Mesenchymal stem cell (in vitro differentiated cells and primary cell): Measurements from ENCODE around the gene U2AF2.

ENCODE experiments used
- DNase-seq: peaks from one replicate; pipeline ENCODE4 v3.0.0-alpha.2; 2013
- H2AFZ ChIP-seq: one replicate; pipeline ENCODE4 v1.6.1; 2013; ENCODE audit warnings: low read depth, mild to moderate bottlenecking, control low read depth, inconsistent platforms, low read length, moderate library complexity
- H2AK5ac ChIP-seq: 2 replicates; pipeline ENCODE4 v1.6.1; 2013; ENCODE audit warnings: low read length, moderate library complexity, mild to moderate bottlenecking, inconsistent platforms; ENCODE audit not compliant: severe bottlenecking
- H2BK120ac ChIP-seq: one replicate; pipeline ENCODE4 v1.6.1; 2013; ENCODE audit warnings: low read depth, mild to moderate bottlenecking, inconsistent platforms, low read length, moderate library complexity
- H2BK12ac ChIP-seq, 2 experiments: one replicate each; pipeline ENCODE4 v1.6.1; 2013; ENCODE audit warnings: inconsistent platforms in 2 of 2, low read length in 2 of 2, mild to moderate bottlenecking in 2 of 2, moderate library complexity in 2 of 2, control low read depth in 1 of 2
- H2BK15ac ChIP-seq: one replicate; pipeline ENCODE4 v1.6.1; 2013; ENCODE audit warnings: mild to moderate bottlenecking, low read depth, inconsistent platforms; ENCODE audit not compliant: poor library complexity, severe bottlenecking
- H2BK5ac ChIP-seq: 2 replicates; pipeline ENCODE4 v1.6.1; 2013; ENCODE audit warnings: low read depth, mild to moderate bottlenecking, low read length, control low read depth, inconsistent platforms; ENCODE audit not compliant: poor library complexity, severe bottlenecking
- H3K14ac ChIP-seq, 2 experiments: one replicate each; pipeline ENCODE4 v1.6.1; 2013; ENCODE audit warnings: inconsistent platforms in 2 of 2, low read length in 2 of 2, control low read depth in 1 of 2, mild to moderate bottlenecking in 1 of 2, moderate library complexity in 1 of 2
- H3K18ac ChIP-seq, 2 experiments: one replicate each; pipeline ENCODE4 v1.6.1; 2013; ENCODE audit warnings: inconsistent platforms in 2 of 2, low read length in 2 of 2, control low read depth in 1 of 2, low read depth in 1 of 2, mild to moderate bottlenecking in 1 of 2
- H3K23ac ChIP-seq, 2 experiments: one replicate each; pipeline ENCODE4 v1.6.1; 2013; ENCODE audit warnings: inconsistent platforms in 2 of 2, low read length in 2 of 2, mild to moderate bottlenecking in 2 of 2, moderate library complexity in 2 of 2, control low read depth in 1 of 2
- H3K27ac ChIP-seq: 2 replicates; pipeline ENCODE4 v1.5.1; 2013; ENCODE audit warnings: mild to moderate bottlenecking, moderate library complexity, low read length, control low read depth, inconsistent platforms; ENCODE audit not compliant: poor library complexity, severe bottlenecking
- H3K27me3 ChIP-seq, 2 experiments: 2 replicates each; pipeline versions ENCODE4 v1.6.1 to v1.7.0; 2013; ENCODE audit warnings: low read length in 2 of 2, mild to moderate bottlenecking in 2 of 2, moderate library complexity in 2 of 2, control low read depth in 1 of 2, inconsistent platforms in 1 of 2; ENCODE audit not compliant: control insufficient read depth in 1 of 2, insufficient read depth in 1 of 2
- H3K36me3 ChIP-seq, 2 experiments: 2 replicates each; pipeline versions ENCODE4 v1.6.1 to v1.7.0; 2013; ENCODE audit warnings: low read length in 2 of 2, control low read depth in 1 of 2, inconsistent platforms in 1 of 2, low read depth in 1 of 2, mild to moderate bottlenecking in 1 of 2; ENCODE audit not compliant: insufficient read depth in 2 of 2, control insufficient read depth in 1 of 2
- H3K4ac ChIP-seq, 2 experiments: one replicate each; pipeline ENCODE4 v1.6.1; 2013; ENCODE audit warnings: inconsistent platforms in 2 of 2, low read length in 2 of 2, mild to moderate bottlenecking in 2 of 2, moderate library complexity in 2 of 2, control low read depth in 1 of 2, low read depth in 1 of 2
- H3K4me1 ChIP-seq: 2 replicates; pipeline ENCODE4 v1.6.1; 2013; ENCODE audit warnings: low read depth, low read length, control low read depth; ENCODE audit not compliant: control insufficient read depth, insufficient read depth
- H3K4me2 ChIP-seq: 2 replicates; pipeline ENCODE4 v1.6.1; 2013; ENCODE audit warnings: low read length, mild to moderate bottlenecking, inconsistent platforms; ENCODE audit not compliant: poor library complexity, severe bottlenecking
- H3K4me3 ChIP-seq, 2 experiments: 2 replicates each; pipeline versions ENCODE4 v1.5.1 to v1.7.0; 2013; ENCODE audit warnings: low read length in 2 of 2, mild to moderate bottlenecking in 2 of 2, control low read depth in 1 of 2, low read depth in 1 of 2; ENCODE audit not compliant: insufficient read depth in 1 of 2
- H3K79me1 ChIP-seq: replicated peaks from 2 replicates; pipeline ENCODE4 v1.6.1; 2013; ENCODE audit warnings: mild to moderate bottlenecking, control low read depth, low read length, inconsistent platforms; ENCODE audit not compliant: poor library complexity, severe bottlenecking
- H3K9ac ChIP-seq: 2 replicates; pipeline ENCODE4 v1.7.0; 2013; ENCODE audit warnings: mild to moderate bottlenecking, low read length, moderate library complexity
- H3K9me3 ChIP-seq: 2 replicates; pipeline ENCODE4 v1.7.0; 2013; ENCODE audit warnings: mild to moderate bottlenecking, low read length; ENCODE audit not compliant: control insufficient read depth
- H4K8ac ChIP-seq: one replicate; pipeline ENCODE4 v1.6.1; 2013; ENCODE audit warnings: inconsistent platforms, mild to moderate bottlenecking, low read length, moderate library complexity
- H4K91ac ChIP-seq: one replicate; pipeline ENCODE4 v1.6.1; 2013; ENCODE audit warnings: mild to moderate bottlenecking, low read length, inconsistent platforms
- WGBS: methylation state at CpG from one replicate; pipeline ENCODE4 v1.1.7; 2013; ENCODE audit warnings: mixed read lengths; 5-methylcytosine and 5-hydroxymethylcytosine counted together

The U2AF2 gene

DNA sequence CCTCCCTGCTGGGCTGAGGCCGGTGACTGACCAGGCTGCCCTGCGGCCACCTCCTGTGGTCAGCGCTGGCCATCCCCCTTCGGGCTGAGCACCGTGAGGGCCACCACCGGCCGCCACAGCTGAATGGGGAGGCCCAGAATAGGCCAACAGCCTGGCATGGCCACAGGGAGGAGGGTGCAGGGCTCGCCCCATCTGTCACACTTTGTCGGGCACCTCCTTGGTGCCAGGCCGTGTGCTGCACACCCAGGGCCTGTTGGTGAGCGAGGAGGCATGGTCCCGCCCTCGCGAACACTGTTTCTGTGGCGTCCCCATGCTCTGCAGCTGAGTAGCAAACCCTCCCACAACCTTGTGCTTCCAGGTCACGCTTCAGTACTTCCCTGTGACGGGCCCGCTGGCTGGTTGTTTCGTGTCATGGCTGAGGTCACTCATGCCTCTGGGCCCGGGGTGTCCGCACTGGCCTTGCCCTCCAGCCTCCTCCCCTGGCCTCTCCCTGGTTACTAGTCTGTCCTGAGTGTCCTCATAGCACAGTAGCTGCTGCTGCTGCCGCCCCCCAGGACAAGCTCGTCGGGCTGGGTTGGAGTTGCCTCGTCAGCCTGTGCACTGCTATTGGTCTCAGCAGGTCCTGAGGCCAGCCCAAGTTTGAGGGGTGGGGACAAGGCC is 35.4 kb downstream of the U2AF2 start:
- H2AK5ac ChIP-seq = no peak overlapping the region
- H2AFZ ChIP-seq = no peak overlapping the region
- H2BK12ac ChIP-seq = no peak overlapping the region
- no peaks in the 10 kb centered on the region for H3K27me3 ChIP-seq
- H3K4ac ChIP-seq = no peak overlapping the region
- H3K14ac ChIP-seq = no peak overlapping the region
- no peak for DNase-seq
- no peak overlapping the region for H3K27ac ChIP-seq
- H2BK120ac ChIP-seq = no peak overlapping the region
- H3K36me3 ChIP-seq = peaks cover 69 to 100% of the 10 kb centered on the region in 2 experiments
- no peak overlapping the region for H3K9ac ChIP-seq
- 94% methylated on average over 25 of the region's 25 CpGs for WGBS
- no peaks in the 10 kb centered on the region for H3K9me3 ChIP-seq
- H2BK5ac ChIP-seq = no peak overlapping the region
- H3K4me2 ChIP-seq = no peak overlapping the region
- no peak overlapping the region for H2BK15ac ChIP-seq
- no peak overlapping the region for H3K23ac ChIP-seq
- H3K4me3 ChIP-seq = no peak overlapping the region
- peaks cover 69% of the 10 kb centered on the region for H3K79me1 ChIP-seq
- no peak overlapping the region for H3K18ac ChIP-seq
- peaks cover 22% of the 10 kb centered on the region for H3K4me1 ChIP-seq
- no peak overlapping the region for H4K8ac ChIP-seq
- H4K91ac ChIP-seq = no peak overlapping the region

DNA sequence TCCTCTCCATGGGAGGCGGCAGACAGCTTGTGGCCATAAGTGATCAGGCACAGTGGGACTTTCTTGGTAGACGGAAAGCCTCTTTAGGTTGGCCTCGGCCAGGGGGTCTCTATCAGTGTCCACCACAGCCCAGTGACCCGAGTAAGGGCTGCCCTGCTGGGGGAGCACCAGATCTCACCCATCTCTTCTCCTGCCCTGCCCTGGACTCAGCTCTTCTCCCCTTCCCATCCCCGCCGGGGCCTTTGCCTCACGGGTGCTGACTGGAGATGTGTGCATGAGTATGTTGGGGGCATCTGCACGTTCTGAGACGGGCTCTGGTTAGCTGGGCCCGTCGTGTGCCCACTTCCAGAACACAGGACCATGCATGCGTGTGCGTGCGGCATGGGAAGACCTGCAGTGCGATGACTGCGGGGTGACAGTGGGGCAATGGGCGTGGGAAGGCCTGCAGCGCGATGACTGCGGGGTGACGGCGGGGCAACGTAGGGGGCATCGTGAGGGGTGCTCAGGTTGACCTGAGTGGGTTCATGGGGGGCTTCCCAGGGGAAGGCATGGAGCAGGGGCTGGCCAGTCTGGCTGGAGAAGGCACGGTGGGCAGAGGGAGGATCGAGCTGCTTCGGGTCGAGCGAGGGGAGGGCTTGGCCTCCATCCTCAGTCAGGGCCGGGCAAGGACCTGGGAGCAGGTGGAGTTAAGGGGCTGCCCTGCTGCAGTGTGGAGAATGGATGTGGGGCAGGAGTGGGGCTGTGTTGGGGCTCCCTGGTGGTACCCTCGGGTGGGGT is 36.1 kb downstream of the U2AF2 start:
- Histone ChIP-seq H2BK120ac (no peak overlapping the region), H3K4me1 (peaks cover 22% of the 10 kb centered on the region), H4K8ac (no peak overlapping the region), H2BK5ac (no peak overlapping the region), H3K27ac (no peak overlapping the region), H3K79me1 (peaks cover 70% of the 10 kb centered on the region), H3K4ac (no peak overlapping the region), H3K4me3 (no peak overlapping the region), H3K27me3 (no peaks in the 10 kb centered on the region), H2BK15ac (no peak overlapping the region), H3K9ac (no peak overlapping the region), H3K14ac (no peak overlapping the region), H3K23ac (no peak overlapping the region), H4K91ac (no peak overlapping the region), H2AFZ (no peak overlapping the region), H3K18ac (no peak overlapping the region), H2BK12ac (no peak overlapping the region), H3K36me3 (peaks cover 69 to 100% of the 10 kb centered on the region in 2 experiments), H2AK5ac (no peak overlapping the region), H3K9me3 (no peaks in the 10 kb centered on the region), H3K4me2 (no peak overlapping the region)
- WGBS = 96% methylated on average over 30 of the region's 31 CpGs
- DNase-seq = no peak

DNA sequence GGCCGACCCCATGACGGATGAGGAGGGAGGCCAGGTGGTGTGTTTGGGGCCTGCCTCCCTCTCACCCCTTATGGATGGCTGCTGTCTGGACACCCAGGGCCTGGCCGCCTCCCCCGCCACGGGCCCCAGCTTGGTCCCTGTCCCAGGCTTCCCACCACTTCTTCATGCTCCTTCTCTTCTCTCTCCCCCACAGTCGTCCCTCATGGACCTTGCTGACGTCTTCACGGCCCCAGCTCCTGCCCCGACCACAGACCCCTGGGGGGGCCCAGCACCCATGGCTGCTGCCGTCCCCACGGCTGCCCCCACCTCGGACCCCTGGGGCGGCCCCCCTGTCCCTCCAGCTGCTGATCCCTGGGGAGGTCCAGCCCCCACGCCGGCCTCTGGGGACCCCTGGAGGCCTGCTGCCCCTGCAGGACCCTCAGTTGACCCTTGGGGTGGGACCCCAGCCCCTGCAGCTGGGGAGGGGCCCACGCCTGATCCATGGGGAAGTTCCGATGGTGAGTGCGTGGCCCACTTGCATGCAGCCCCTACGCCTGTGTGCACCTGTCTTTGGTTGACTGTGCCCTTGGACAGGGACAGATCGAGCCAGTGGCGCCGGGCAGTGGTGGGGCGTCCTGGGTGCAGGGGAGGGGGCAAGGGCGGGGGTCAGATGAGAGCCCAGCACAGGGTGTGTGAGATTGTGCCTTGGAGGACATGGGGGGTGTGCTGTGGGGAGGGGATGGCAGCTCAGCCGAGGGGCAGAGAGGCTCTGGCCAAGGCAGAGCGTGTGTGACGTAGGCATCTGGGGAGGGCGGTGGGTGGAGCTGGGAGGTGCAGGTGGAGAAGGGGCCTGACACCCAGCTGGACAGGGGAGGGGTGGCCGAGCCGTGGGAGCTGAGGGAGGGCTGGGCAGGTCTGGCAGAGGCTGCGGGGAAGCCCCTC is 37.0 kb downstream of the U2AF2 start:
- no peak overlapping the region for H2BK5ac ChIP-seq
- H3K9ac ChIP-seq = no peak overlapping the region
- no peak overlapping the region for H3K18ac ChIP-seq
- peaks cover 70 to 100% of the 10 kb centered on the region in 2 experiments for H3K36me3 ChIP-seq
- H3K79me1 ChIP-seq = peaks cover 74% of the 10 kb centered on the region
- WGBS = over 99% methylated on average over 29 of the region's 31 CpGs
- no peak overlapping the region for H2AK5ac ChIP-seq
- no peak for DNase-seq
- H4K91ac ChIP-seq = no peak overlapping the region
- H3K14ac ChIP-seq = no peak overlapping the region
- H3K4me2 ChIP-seq = no peak overlapping the region
- no peak overlapping the region for H3K4ac ChIP-seq
- no peak overlapping the region for H3K27ac ChIP-seq
- H2BK120ac ChIP-seq = no peak overlapping the region
- no peak overlapping the region for H2AFZ ChIP-seq
- no peaks in the 10 kb centered on the region for H3K9me3 ChIP-seq
- no peak overlapping the region for H4K8ac ChIP-seq
- H2BK12ac ChIP-seq = no peak overlapping the region
- H3K27me3 ChIP-seq = no peaks in the 10 kb centered on the region
- H3K4me1 ChIP-seq = peaks cover 21% of the 10 kb centered on the region
- H3K4me3 ChIP-seq = no peak overlapping the region
- H2BK15ac ChIP-seq = no peak overlapping the region
- H3K23ac ChIP-seq = no peak overlapping the region

DNA sequence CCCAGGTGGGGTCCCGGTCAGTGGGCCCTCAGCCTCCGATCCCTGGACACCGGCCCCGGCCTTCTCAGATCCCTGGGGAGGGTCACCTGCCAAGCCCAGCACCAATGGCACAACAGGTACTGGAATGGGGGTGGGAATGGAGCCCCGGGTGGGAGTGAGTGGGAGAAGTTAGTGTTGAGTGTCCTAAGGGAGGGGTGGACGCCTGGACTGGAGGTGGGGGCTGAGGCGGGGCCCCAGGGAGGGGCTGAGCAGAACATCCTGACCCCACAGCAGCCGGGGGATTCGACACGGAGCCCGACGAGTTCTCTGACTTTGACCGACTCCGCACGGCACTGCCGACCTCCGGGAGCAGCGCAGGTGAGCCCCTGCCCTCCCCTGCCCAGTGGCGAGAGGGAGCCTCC is 37.8 kb downstream of the U2AF2 start:
- Histone ChIP-seq H3K4me2 (no peak overlapping the region), H3K23ac (no peak overlapping the region), H2BK12ac (no peak overlapping the region), H3K4ac (no peak overlapping the region), H3K18ac (no peak overlapping the region), H3K27me3 (no peaks in the 10 kb centered on the region), H3K9ac (no peak overlapping the region), H2AFZ (no peak overlapping the region), H3K27ac (no peak overlapping the region), H3K36me3 (peaks cover 73 to 98% of the 10 kb centered on the region in 2 experiments), H2BK15ac (no peak overlapping the region), H2BK120ac (no peak overlapping the region), H3K4me1 (peaks cover 15% of the 10 kb centered on the region), H3K4me3 (no peak overlapping the region), H2AK5ac (no peak overlapping the region), H4K8ac (no peak overlapping the region), H3K14ac (no peak overlapping the region), H3K9me3 (no peaks in the 10 kb centered on the region), H2BK5ac (no peak overlapping the region), H4K91ac (no peak overlapping the region), H3K79me1 (peaks cover 72% of the 10 kb centered on the region)
- WGBS = 99% methylated on average over 19 of the region's 19 CpGs
- DNase-seq = no peak
